Muscle layer of duodenum (tissue), 2 donors: ENCODE results near the gene CERS2.

Experiments used
- H3K27ac ChIP-seq: one replicate; pipeline ENCODE4 v1.7.0; 2013; ENCODE audit warnings: mild to moderate bottlenecking, low read length
- H3K27me3 ChIP-seq: one replicate; pipeline ENCODE4 v1.7.0; 2013; ENCODE audit warnings: low read depth, mild to moderate bottlenecking, control low read depth, low read length
- H3K36me3 ChIP-seq, 2 donors: one replicate each; pipeline ENCODE4 v1.7.0; 2013; ENCODE audit warnings: low read length in 2 of 2, control low read depth in 1 of 2, mild to moderate bottlenecking in 1 of 2; ENCODE audit not compliant: insufficient read depth in 2 of 2, control insufficient read depth in 1 of 2
- H3K4me1 ChIP-seq, 2 donors: one replicate each; pipeline ENCODE4 v1.7.0; 2013; ENCODE audit warnings: low read length in 2 of 2, mild to moderate bottlenecking in 2 of 2, control low read depth in 1 of 2, moderate library complexity in 1 of 2; ENCODE audit not compliant: insufficient read depth in 2 of 2, control insufficient read depth in 1 of 2
- H3K4me3 ChIP-seq, 2 donors: one replicate each; pipeline ENCODE4 v1.7.0; 2013; ENCODE audit warnings: low read length in 2 of 2, low read depth in 1 of 2, mild to moderate bottlenecking in 1 of 2
- H3K9me3 ChIP-seq, 2 donors: one replicate each; pipeline ENCODE4 v1.7.0; 2013; ENCODE audit warnings: low read length in 2 of 2, control low read depth in 1 of 2, mild to moderate bottlenecking in 1 of 2; ENCODE audit not compliant: control insufficient read depth in 1 of 2
- donor health status: healthy.

Gene CERS2

GRCh38 chr1:150997126-150997872, 22.7 kb upstream of the CERS2 start:
- peaks cover 27 to 52% of the 10 kb centered on the region in 2 donors for H3K36me3 ChIP-seq
- no peaks in the 10 kb centered on the region for H3K9me3 ChIP-seq
- H3K4me3 ChIP-seq, result no peak overlapping the region
- no peaks in the 10 kb centered on the region for H3K27me3 ChIP-seq
- H3K4me1 ChIP-seq, result peaks cover 5 to 7% of the 10 kb centered on the region in 2 donors
- H3K27ac ChIP-seq, result no peak overlapping the region

GRCh38 chr1:150995896-150996295, 21.3 kb upstream of the CERS2 start:
- Histone ChIP-seq H3K27ac (no peak overlapping the region), H3K4me3 (no peak overlapping the region), H3K36me3 (peaks cover 19 to 41% of the 10 kb centered on the region in 2 donors), H3K9me3 (no peaks in the 10 kb centered on the region), H3K4me1 (peaks cover 4 to 5% of the 10 kb centered on the region in 2 donors), H3K27me3 (no peaks in the 10 kb centered on the region)

DNA sequence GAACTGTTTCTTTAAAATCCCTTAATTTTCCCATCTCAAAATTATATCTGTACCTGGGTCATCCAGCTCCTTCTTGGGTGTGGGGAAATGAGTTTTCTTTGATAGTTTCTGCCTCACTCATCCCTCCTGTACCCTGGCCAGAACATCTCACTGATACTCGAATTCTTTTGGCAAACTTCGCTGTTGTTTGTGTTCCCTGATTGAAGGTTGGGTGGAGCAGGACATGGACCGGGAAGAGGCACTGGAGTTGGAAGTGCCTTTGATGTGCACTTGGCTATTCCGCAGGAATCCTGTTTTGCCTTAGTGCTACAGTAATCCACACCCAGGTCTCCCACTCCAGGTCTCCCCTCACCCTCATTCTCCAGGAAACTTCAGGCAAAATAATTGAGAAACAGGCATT, 20.8 kb upstream of the CERS2 start:
- Histone ChIP-seq H3K36me3 (peaks cover 19 to 37% of the 10 kb centered on the region in 2 donors), H3K4me1 (peaks cover 4 to 5% of the 10 kb centered on the region in 2 donors), H3K9me3 (no peaks in the 10 kb centered on the region), H3K4me3 (no peak overlapping the region), H3K27ac (no peak overlapping the region), H3K27me3 (no peaks in the 10 kb centered on the region)

- H3K27ac ChIP-seq, result no peak overlapping the region
- H3K4me1 ChIP-seq, result peaks cover 4 to 5% of the 10 kb centered on the region in 2 donors
- no peak overlapping the region for H3K4me3 ChIP-seq
- no peaks in the 10 kb centered on the region for H3K9me3 ChIP-seq
- H3K36me3 ChIP-seq, result peaks cover 15 to 26% of the 10 kb centered on the region in 2 donors
- no peaks in the 10 kb centered on the region for H3K27me3 ChIP-seq
Measured at GRCh38 chr1:150994248-150994647, 19.6 kb upstream of the CERS2 start.

DNA sequence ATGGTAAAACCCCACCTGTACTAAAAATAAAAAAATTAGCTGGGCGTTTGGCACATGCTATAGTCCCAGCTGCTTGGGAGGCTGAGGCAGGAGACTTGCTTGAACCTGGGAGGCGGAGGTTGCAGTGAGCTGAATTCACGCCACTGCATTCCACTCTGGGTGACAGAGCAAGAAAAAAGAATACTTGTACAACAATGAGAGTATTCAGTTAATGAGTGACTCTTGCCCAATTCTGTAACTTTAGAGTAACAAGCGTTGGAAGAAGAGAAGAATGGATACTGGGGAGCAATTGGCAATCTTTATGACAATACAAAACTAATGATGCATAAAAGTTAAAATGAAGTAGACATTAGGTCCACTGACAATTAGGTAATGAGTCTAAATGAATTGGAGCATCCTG, 18.0 kb upstream of the CERS2 start:
- H3K27me3 ChIP-seq, result no peaks in the 10 kb centered on the region
- H3K4me3 ChIP-seq, result no peak overlapping the region
- H3K36me3 ChIP-seq, result peaks cover 5 to 12% of the 10 kb centered on the region in 2 donors
- peaks cover 4 to 5% of the 10 kb centered on the region in 2 donors for H3K4me1 ChIP-seq
- no peak overlapping the region for H3K27ac ChIP-seq
- no peaks in the 10 kb centered on the region for H3K9me3 ChIP-seq

DNA sequence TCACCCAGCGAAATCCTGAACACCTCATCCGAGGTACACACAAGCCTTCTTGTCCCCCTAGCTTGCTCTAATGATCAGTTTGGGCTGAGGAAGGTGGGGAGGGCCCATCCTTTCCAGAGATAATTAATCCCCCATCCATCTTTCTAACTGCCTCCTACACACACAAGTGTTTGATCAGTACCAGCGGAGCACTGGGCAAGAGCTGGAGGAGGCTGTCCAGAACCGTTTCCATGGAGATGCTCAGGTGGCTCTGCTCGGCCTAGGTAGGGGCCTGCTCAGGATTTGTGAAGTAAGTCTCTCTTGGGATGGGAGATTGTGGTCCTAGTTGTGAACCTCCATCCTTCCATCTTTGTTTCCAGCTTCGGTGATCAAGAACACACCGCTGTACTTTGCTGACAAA, 13.3 kb upstream of the CERS2 start:
- Histone ChIP-seq H3K27me3 (no peaks in the 10 kb centered on the region), H3K36me3 (no peaks in the 10 kb centered on the region), H3K4me1 (no peaks in the 10 kb centered on the region), H3K4me3 (no peak overlapping the region), H3K9me3 (no peaks in the 10 kb centered on the region), H3K27ac (no peak overlapping the region)

DNA sequence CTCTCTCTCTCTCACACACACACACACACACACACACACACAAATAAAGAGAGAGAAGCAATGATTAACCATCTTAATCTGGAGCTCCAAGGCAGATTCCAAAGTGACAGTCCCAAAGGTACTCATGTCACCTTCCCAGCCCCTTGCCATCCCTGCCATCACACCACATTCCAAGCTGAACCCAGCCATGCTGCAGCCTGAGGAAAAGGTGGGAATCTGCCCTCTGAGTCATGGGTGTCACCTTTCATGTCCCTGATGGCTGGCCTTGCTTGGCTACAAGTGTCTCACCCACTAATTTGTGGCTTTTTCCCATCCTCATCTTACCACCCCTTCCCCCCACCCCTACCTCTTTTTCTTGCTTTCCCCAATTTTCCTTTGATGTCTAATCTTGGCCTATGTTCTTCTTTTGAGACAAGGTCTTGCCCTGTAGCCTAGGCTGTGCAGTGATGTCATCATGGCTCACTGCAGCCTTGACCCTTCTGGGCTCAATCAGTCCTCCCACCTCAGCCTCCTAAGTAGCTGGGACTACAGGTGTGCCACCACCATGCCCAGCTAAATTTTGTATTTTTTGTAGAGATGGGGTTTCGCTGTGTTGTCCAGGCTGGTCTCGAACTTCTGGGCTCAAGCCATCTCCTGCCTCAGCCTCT, 10.7 kb upstream of the CERS2 start:
- Histone ChIP-seq H3K27me3 (no peaks in the 10 kb centered on the region), H3K36me3 (no peaks in the 10 kb centered on the region), H3K27ac (no peak overlapping the region), H3K4me1 (no peaks in the 10 kb centered on the region), H3K9me3 (no peaks in the 10 kb centered on the region), H3K4me3 (no peak overlapping the region)

GRCh38 chr1:150981805-150982712, 7.4 kb upstream of the CERS2 start, which contains the start of gene ANXA9:
TSS of gene ANXA9 (plus strand) at chr1:150982292. CDS start at chr1:150983106, 814 bp downstream.
- Histone ChIP-seq H3K36me3 (no peaks in the 10 kb centered on the region), H3K4me1 (peaks cover 6% of the 10 kb centered on the region in 2 donors), H3K27ac (no peak within 1 kb of the TSS), H3K4me3 (no peak within 1 kb of the TSS), H3K27me3 (no peaks in the 10 kb centered on the region), H3K9me3 (no peaks in the 10 kb centered on the region)

DNA sequence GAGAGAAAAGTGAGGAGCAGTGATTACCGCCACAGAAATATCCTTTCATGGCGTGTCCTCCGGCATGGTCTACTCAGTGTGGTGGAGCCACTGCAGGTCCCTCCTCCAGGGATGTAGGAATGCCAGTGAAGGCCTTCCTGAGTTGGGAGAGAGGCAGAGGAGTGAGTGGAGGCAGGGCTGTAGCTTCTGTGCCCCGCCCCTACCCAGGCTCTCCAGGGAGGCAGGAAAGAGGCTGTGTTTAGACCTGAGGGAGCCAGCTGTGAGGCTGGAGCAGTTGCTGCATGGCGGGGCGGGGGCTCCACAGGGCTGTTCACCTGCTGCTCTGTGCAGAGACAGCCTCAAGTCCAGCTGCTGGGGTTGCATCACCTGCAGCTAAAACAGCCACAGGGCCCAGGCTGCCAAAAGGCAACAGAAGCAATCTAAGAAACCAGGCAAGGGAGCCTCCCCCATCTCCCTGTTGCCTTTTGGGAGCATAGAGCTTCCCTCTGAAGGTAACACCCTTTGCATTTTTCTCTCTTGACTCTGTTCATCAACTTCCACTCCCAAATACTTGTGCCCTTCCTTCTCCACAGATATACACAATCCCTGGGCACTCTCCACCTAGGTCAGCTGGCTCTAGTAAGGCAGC, 6.7 kb upstream of the CERS2 start:
- Histone ChIP-seq H3K27ac (no peak overlapping the region), H3K9me3 (no peaks in the 10 kb centered on the region), H3K36me3 (no peaks in the 10 kb centered on the region), H3K4me1 (peaks cover 6% of the 10 kb centered on the region in 2 donors), H3K4me3 (no peak overlapping the region), H3K27me3 (no peaks in the 10 kb centered on the region)

DNA sequence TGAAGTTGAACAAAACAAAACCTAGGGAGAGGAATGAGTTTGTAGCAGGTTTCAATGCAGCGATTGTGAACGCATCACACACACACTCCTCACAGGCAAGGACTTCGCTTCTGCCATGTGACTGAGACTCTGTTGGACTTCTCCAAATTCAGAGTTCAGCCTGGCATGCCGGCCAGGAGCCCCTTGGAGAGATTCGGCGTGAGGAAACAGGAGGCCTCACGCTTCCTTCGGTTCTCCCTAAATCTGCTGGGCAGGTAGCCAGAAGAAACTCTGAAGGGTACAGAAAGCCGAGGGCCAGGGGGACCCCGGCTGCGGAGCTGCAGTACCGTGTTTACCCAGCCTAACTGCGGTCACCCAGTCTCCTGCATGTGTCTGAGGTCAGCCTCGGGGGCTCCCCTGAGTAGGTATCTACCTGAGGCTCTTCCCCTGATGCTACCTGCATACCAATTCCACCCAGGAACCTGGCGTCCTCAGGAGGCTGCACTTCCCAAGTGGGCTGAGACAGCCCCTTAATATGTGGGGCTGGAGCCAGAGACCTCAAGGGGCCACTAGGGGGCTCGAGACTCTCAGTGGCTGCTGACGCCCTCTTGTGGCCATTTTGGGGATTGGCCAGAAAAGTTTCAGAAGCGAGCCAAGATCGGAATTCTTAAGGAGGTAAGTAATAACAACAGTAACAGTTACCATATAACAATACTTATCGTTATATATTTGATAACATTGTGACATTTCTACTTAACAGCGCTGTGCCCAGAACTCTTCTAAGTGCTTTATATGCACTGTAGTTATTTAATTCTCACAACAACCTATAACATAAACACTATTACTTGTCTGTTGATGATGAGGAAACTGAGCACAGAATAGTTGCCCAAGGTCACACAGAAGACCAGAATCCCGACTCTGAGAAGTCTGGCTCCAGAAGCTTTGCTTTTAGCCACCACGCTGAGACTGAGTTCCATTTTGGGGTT, 4.7 kb upstream of the CERS2 start:
- Histone ChIP-seq H3K4me1 (peaks cover 6% of the 10 kb centered on the region in 2 donors), H3K4me3 (peak overlapping the region; percentile 47 to 58)

More for the DNA sequence above, 4.7 kb upstream of the CERS2 start:
- H3K27ac ChIP-seq, result no peak overlapping the region
- H3K36me3 ChIP-seq, result no peaks in the 10 kb centered on the region
- no peaks in the 10 kb centered on the region for H3K27me3 ChIP-seq
- H3K9me3 ChIP-seq, result no peaks in the 10 kb centered on the region
